Trophoblast cell (in vitro differentiated cells and primary cell): ENCODE measurements around the gene BMX.

Experiments
- DNase-seq, 2 donors: peaks; one replicate each; pipeline ENCODE4 v3.0.0-alpha.2; 2016
- H2AFZ ChIP-seq: 2 replicates; pipeline ENCODE4 v1.6.1; 2013; ENCODE audit warnings: low read length, moderate library complexity, mild to moderate bottlenecking; ENCODE audit not compliant: insufficient read depth, poor library complexity
- H2AK5ac ChIP-seq: 2 replicates; pipeline ENCODE4 v1.6.1; 2013; ENCODE audit warnings: mild to moderate bottlenecking, low read length
- H2BK120ac ChIP-seq: 2 replicates; pipeline ENCODE4 v1.6.1; 2013; ENCODE audit warnings: low read length, mild to moderate bottlenecking, moderate library complexity; ENCODE audit not compliant: insufficient read depth, poor library complexity
- H2BK12ac ChIP-seq: 2 replicates; pipeline ENCODE4 v1.6.1; 2013; ENCODE audit warnings: mild to moderate bottlenecking, low read length, moderate library complexity
- H2BK5ac ChIP-seq: 2 replicates; pipeline ENCODE4 v1.6.1; 2013; ENCODE audit warnings: low read length, low read depth, moderate library complexity, mild to moderate bottlenecking; ENCODE audit not compliant: poor library complexity
- H3K14ac ChIP-seq: 2 replicates; pipeline ENCODE4 v1.6.1; 2013; ENCODE audit warnings: mild to moderate bottlenecking, low read length
- H3K18ac ChIP-seq: 2 replicates; pipeline ENCODE4 v1.6.1; 2013; ENCODE audit warnings: mild to moderate bottlenecking, low read length
- H3K23ac ChIP-seq: 2 replicates; pipeline ENCODE4 v1.6.1; 2013; ENCODE audit warnings: low read length
- H3K27ac ChIP-seq: 2 replicates; pipeline ENCODE4 v1.5.1; 2013; ENCODE audit warnings: low read depth, mild to moderate bottlenecking, inconsistent platforms, low read length, moderate library complexity
- H3K27me3 ChIP-seq: 2 replicates; pipeline ENCODE4 v1.6.1; 2013; ENCODE audit warnings: inconsistent platforms, mild to moderate bottlenecking, low read length, moderate library complexity; ENCODE audit not compliant: insufficient read depth
- H3K36me3 ChIP-seq, 2 experiments: 1 replicate in 1 of 2; 2 replicates in 1 of 2; pipeline ENCODE4 v1.6.1; 2013; ENCODE audit warnings: low read length in 2 of 2, mild to moderate bottlenecking in 2 of 2, moderate library complexity in 1 of 2; ENCODE audit not compliant: insufficient read depth in 2 of 2, control insufficient read depth in 1 of 2
- H3K4ac ChIP-seq: 2 replicates; pipeline ENCODE4 v1.6.1; 2013; ENCODE audit warnings: low read depth, mild to moderate bottlenecking, low read length, moderate library complexity
- H3K4me1 ChIP-seq, 2 experiments: 1 replicate in 1 of 2; 2 replicates in 1 of 2; pipeline ENCODE4 v1.6.1; 2013; ENCODE audit warnings: low read length in 2 of 2, mild to moderate bottlenecking in 2 of 2, moderate library complexity in 1 of 2; ENCODE audit not compliant: insufficient read depth in 2 of 2, control insufficient read depth in 1 of 2
- H3K4me2 ChIP-seq: 2 replicates; pipeline ENCODE4 v1.6.1; 2013; ENCODE audit warnings: inconsistent platforms, mild to moderate bottlenecking, low read length, moderate library complexity
- H3K4me3 ChIP-seq: 2 replicates; pipeline ENCODE4 v1.5.1; 2013; ENCODE audit warnings: mild to moderate bottlenecking, low read depth, low read length, inconsistent platforms
- H3K79me1 ChIP-seq: one replicate; pipeline ENCODE4 v1.6.1; 2013; ENCODE audit warnings: low read length
- H3K79me2 ChIP-seq: 2 replicates; pipeline ENCODE4 v1.6.1; 2013; ENCODE audit warnings: low read length, mild to moderate bottlenecking; ENCODE audit not compliant: control insufficient read depth, insufficient read depth, poor library complexity
- H3K9ac ChIP-seq: 2 replicates; pipeline ENCODE4 v1.6.1; 2013; ENCODE audit warnings: mild to moderate bottlenecking, low read length
- H3K9me3 ChIP-seq: 2 replicates; pipeline ENCODE4 v1.6.1; 2013; ENCODE audit warnings: low read depth, mild to moderate bottlenecking, control low read depth, inconsistent platforms, low read length; ENCODE audit not compliant: insufficient read depth
- H4K12ac ChIP-seq: 2 replicates; pipeline ENCODE4 v1.6.1; 2013; ENCODE audit warnings: low read depth, mild to moderate bottlenecking, low read length, moderate library complexity
- H4K8ac ChIP-seq: 2 replicates; pipeline ENCODE4 v1.6.1; 2013; ENCODE audit warnings: low read depth, mild to moderate bottlenecking, low read length, moderate library complexity
- H4K91ac ChIP-seq: one replicate; pipeline ENCODE4 v1.6.1; 2013; ENCODE audit warnings: low read depth, mild to moderate bottlenecking, low read length, moderate library complexity
- WGBS: extraction: QIAGEN DNeasy Blood & Tissue Kit; methylation state at CpG from one replicate; pipeline ENCODE4 v1.1.7; 2013; ENCODE audit warnings: missing lambda C conversion rate; ENCODE audit not compliant: insufficient read length, insufficient coverage; ENCODE audit errors: extremely low coverage; 5-methylcytosine and 5-hydroxymethylcytosine counted together

BMX gene

GRCh38 chrX:15598026-15598425 is 97.4 kb downstream of the BMX start:
- no peak overlapping the region for H3K18ac ChIP-seq
- H3K4me2 ChIP-seq = no peak overlapping the region
- no peak overlapping the region for H3K9ac ChIP-seq
- no peaks in the 10 kb centered on the region for H3K27me3 ChIP-seq
- no peak overlapping the region for H2BK120ac ChIP-seq
- peak; percentile 44 to 84 for DNase-seq
- no peak overlapping the region for H3K4ac ChIP-seq
- H2BK5ac ChIP-seq = no peak overlapping the region
- no peak overlapping the region for H4K12ac ChIP-seq
- peaks cover 0 to 4% of the 10 kb centered on the region in 2 experiments for H3K4me1 ChIP-seq
- no peaks in the 10 kb centered on the region for H3K36me3 ChIP-seq
- no peak overlapping the region for H3K4me3 ChIP-seq
- no peaks in the 10 kb centered on the region for H3K9me3 ChIP-seq
- H4K91ac ChIP-seq = no peak overlapping the region
- no peaks in the 10 kb centered on the region for H3K79me2 ChIP-seq
- H3K79me1 ChIP-seq = peaks cover 3% of the 10 kb centered on the region
- no peak overlapping the region for H4K8ac ChIP-seq
- no peak overlapping the region for H2AK5ac ChIP-seq
- H2BK12ac ChIP-seq = no peak overlapping the region
- WGBS = no CpG with 5 or more reads among the region's 3 CpGs
- no peak overlapping the region for H3K14ac ChIP-seq
- H3K27ac ChIP-seq = no peak overlapping the region
- no peak overlapping the region for H3K23ac ChIP-seq
- H2AFZ ChIP-seq = no peak overlapping the region

- H3K23ac ChIP-seq = no peak overlapping the region
- no peak overlapping the region for H3K27ac ChIP-seq
- no peak overlapping the region for H3K4me3 ChIP-seq
- peaks cover 3% of the 10 kb centered on the region for H3K79me1 ChIP-seq
- H3K18ac ChIP-seq = no peak overlapping the region
- no peak overlapping the region for H3K14ac ChIP-seq
- no peaks in the 10 kb centered on the region for H3K27me3 ChIP-seq
- peak overlapping the region; percentile 5 for H2BK12ac ChIP-seq
- peak in 1 of 2 donors; percentile 8 for DNase-seq
- H3K4me1 ChIP-seq = peaks cover 0 to 4% of the 10 kb centered on the region in 2 experiments
- no CpG with 5 or more reads among the region's 4 CpGs for WGBS
- H4K12ac ChIP-seq = no peak overlapping the region
- H4K91ac ChIP-seq = peak overlapping the region; percentile 35
- no peak overlapping the region for H2AK5ac ChIP-seq
- H4K8ac ChIP-seq = no peak overlapping the region
- H2BK120ac ChIP-seq = peak overlapping the region; percentile 24
- no peak overlapping the region for H3K4me2 ChIP-seq
- H2AFZ ChIP-seq = no peak overlapping the region
- no peak overlapping the region for H3K9ac ChIP-seq
- H3K4ac ChIP-seq = no peak overlapping the region
- H3K79me2 ChIP-seq = no peaks in the 10 kb centered on the region
- no peaks in the 10 kb centered on the region for H3K9me3 ChIP-seq
- no peaks in the 10 kb centered on the region for H3K36me3 ChIP-seq
- peak overlapping the region; percentile 31 for H2BK5ac ChIP-seq
Measured at GRCh38 chrX:15599461-15599860, 98.9 kb downstream of the BMX start.

GRCh38 chrX:15600049-15600448 is 99.4 kb downstream of the BMX start:
- Histone ChIP-seq H2BK5ac (no peak overlapping the region), H3K14ac (no peak overlapping the region), H3K27ac (no peak overlapping the region), H2AK5ac (no peak overlapping the region), H4K8ac (no peak overlapping the region), H2AFZ (no peak overlapping the region), H3K9ac (no peak overlapping the region), H3K18ac (no peak overlapping the region), H4K91ac (no peak overlapping the region), H3K79me2 (no peaks in the 10 kb centered on the region), H3K4me2 (no peak overlapping the region), H3K4me3 (no peak overlapping the region), H3K9me3 (no peaks in the 10 kb centered on the region), H2BK12ac (no peak overlapping the region), H3K36me3 (no peaks in the 10 kb centered on the region), H3K79me1 (peaks cover 3% of the 10 kb centered on the region), H3K4me1 (peaks cover 0 to 4% of the 10 kb centered on the region in 2 experiments), H3K4ac (no peak overlapping the region), H4K12ac (no peak overlapping the region), H2BK120ac (no peak overlapping the region), H3K27me3 (no peaks in the 10 kb centered on the region), H3K23ac (no peak overlapping the region)
- peak in 1 of 2 donors; percentile 61 for DNase-seq

GRCh38 chrX:15600745-15601144 is 100.1 kb downstream of the BMX start, which contains the start of gene ACE2:
TSS of gene ACE2 (minus strand) at chrX:15600960. CDS start at chrX:15600911, 49 bp downstream.
- H2BK5ac ChIP-seq = no peak within 1 kb of the TSS
- no peak within 1 kb of the TSS for H3K9ac ChIP-seq
- H3K23ac ChIP-seq = no peak within 1 kb of the TSS
- H3K14ac ChIP-seq = no peak within 1 kb of the TSS
- H2BK120ac ChIP-seq = no peak within 1 kb of the TSS
- no peak within 1 kb of the TSS for H4K12ac ChIP-seq
- H3K4me2 ChIP-seq = no peak within 1 kb of the TSS
- H3K4ac ChIP-seq = no peak within 1 kb of the TSS
- no peak within 1 kb of the TSS for H3K18ac ChIP-seq
- no peak within 1 kb of the TSS for H2AK5ac ChIP-seq
- H3K9me3 ChIP-seq = no peaks in the 10 kb centered on the region
- H3K27ac ChIP-seq = no peak within 1 kb of the TSS
- no peak within 1 kb of the TSS for H2AFZ ChIP-seq
- H2BK12ac ChIP-seq = no peak within 1 kb of the TSS
- H3K4me1 ChIP-seq = peaks cover 0 to 4% of the 10 kb centered on the region in 2 experiments
- H3K27me3 ChIP-seq = no peaks in the 10 kb centered on the region
- H3K36me3 ChIP-seq = no peaks in the 10 kb centered on the region
- H3K4me3 ChIP-seq = no peak within 1 kb of the TSS
- no peak within 1 kb of the TSS for H4K91ac ChIP-seq
- no peak for DNase-seq
- H3K79me1 ChIP-seq = peaks cover 3% of the 10 kb centered on the region
- WGBS = no CpG with 5 or more reads among the region's 4 CpGs
- no peaks in the 10 kb centered on the region for H3K79me2 ChIP-seq
- H4K8ac ChIP-seq = no peak within 1 kb of the TSS
